Calu3 (cell line): Measurements from ENCODE around the gene TENM4. TPM values are rescaled to one million over a fixed set of nuclear protein-coding genes. Genes with fewer than 3 reads are reported as not detected.

Experiments used
- BruUV-seq: library from RNA; stranded (reverse); fragments of 400-500 nt; replicated peaks from 2 replicates; lab custom pipeline; 2021; lab: Mats Ljungman, UMichigan
- CTCF ChIA-PET: fragments of 300-600 bp; sonication (Branson Sonifier 250); formaldehyde crosslinking; loops from one replicate; lab custom pipeline; 2022; ENCODE audit warnings: antibody characterized with exemption; lab: Charles Lee
- DNase-seq: peaks from one replicate; pipeline ENCODE4 v3.0.0; 2022
- H3K27ac Mint-ChIP-seq: one replicate; pipeline ENCODE4 v1.8.0; 2022; ENCODE audit warnings: mixed read lengths; ENCODE audit not compliant: unreplicated experiment
- H3K27me3 Mint-ChIP-seq: one replicate; pipeline ENCODE4 v1.8.0; 2022; ENCODE audit warnings: mixed read lengths; ENCODE audit not compliant: unreplicated experiment
- H3K36me3 Mint-ChIP-seq: one replicate; pipeline ENCODE4 v1.8.0; 2022; ENCODE audit warnings: mild to moderate bottlenecking, moderate library complexity, mixed read lengths; ENCODE audit not compliant: insufficient read depth, unreplicated experiment
- H3K4me1 Mint-ChIP-seq: one replicate; pipeline ENCODE4 v1.8.0; 2022; ENCODE audit warnings: mild to moderate bottlenecking, low read depth, mixed read lengths; ENCODE audit not compliant: unreplicated experiment
- H3K4me3 Mint-ChIP-seq: one replicate; pipeline ENCODE4 v1.8.0; 2022; ENCODE audit warnings: mild to moderate bottlenecking, low read depth, moderate library complexity, mixed read lengths; ENCODE audit not compliant: unreplicated experiment
- H3K9me3 Mint-ChIP-seq: one replicate; pipeline ENCODE4 v1.8.0; 2022; ENCODE audit warnings: low read depth, mixed read lengths; ENCODE audit not compliant: unreplicated experiment
- intact Hi-C: fragments of 100-400 bp; cut with micrococcal nuclease; formaldehyde crosslinking; loops from one replicate; pipeline ENCODE4 v1.10.0; 2022; ENCODE audit not compliant: unreplicated experiment
- total RNA-seq: library from RNA; stranded (reverse); gene quantifications from 2 replicates; pipeline ENCODE4 v1.2.3, GENCODE V29; 2022
- TF ChIP-seq, protein P1 (sequence below): fragments of 200-600 bp; IDR thresholded peaks from one replicate; pipeline ENCODE4 v1.8.0; 2022; ENCODE audit warnings: antibody characterized with exemption; ENCODE audit not compliant: unreplicated experiment

Gene TENM4
- total RNA-seq, 1 experiment from 2014 or later = not detected

DNA sequence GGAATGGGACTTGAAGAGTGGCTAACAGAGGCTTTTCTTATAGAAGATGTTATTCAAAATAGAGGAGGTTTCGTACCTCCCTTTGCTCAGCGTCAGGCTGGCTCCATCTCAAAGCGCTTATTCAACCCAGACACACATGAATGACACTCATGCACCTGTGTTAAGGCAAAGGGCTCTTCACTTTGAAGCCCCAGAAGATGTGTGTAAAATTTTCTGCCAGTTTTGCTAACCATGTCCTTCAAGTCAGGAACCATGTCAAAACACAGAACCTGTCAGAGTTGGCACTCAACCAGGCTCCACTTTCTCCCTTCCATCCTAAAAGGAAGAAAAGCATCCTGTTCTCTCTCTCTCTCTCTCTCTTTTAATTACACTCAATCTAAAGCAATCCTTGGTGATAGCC is 513.3 kb downstream of the TENM4 start:
- BruUV-seq = no TSS peak
- Mint-ChIP-seq H3K9me3 (no peaks in the 10 kb centered on the region), H3K36me3 (no peaks in the 10 kb centered on the region), H3K4me1 (no peaks in the 10 kb centered on the region), H3K27me3 (peaks cover 30% of the 10 kb centered on the region), H3K27ac (no peak overlapping the region), H3K4me3 (no peak overlapping the region)
- CTCF ChIA-PET = no interaction called here
- TF ChIP-seq, protein P1, sequence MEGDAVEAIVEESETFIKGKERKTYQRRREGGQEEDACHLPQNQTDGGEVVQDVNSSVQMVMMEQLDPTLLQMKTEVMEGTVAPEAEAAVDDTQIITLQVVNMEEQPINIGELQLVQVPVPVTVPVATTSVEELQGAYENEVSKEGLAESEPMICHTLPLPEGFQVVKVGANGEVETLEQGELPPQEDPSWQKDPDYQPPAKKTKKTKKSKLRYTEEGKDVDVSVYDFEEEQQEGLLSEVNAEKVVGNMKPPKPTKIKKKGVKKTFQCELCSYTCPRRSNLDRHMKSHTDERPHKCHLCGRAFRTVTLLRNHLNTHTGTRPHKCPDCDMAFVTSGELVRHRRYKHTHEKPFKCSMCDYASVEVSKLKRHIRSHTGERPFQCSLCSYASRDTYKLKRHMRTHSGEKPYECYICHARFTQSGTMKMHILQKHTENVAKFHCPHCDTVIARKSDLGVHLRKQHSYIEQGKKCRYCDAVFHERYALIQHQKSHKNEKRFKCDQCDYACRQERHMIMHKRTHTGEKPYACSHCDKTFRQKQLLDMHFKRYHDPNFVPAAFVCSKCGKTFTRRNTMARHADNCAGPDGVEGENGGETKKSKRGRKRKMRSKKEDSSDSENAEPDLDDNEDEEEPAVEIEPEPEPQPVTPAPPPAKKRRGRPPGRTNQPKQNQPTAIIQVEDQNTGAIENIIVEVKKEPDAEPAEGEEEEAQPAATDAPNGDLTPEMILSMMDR = no peak
- no peak for DNase-seq
- intact Hi-C loops = no loop called here

DNA sequence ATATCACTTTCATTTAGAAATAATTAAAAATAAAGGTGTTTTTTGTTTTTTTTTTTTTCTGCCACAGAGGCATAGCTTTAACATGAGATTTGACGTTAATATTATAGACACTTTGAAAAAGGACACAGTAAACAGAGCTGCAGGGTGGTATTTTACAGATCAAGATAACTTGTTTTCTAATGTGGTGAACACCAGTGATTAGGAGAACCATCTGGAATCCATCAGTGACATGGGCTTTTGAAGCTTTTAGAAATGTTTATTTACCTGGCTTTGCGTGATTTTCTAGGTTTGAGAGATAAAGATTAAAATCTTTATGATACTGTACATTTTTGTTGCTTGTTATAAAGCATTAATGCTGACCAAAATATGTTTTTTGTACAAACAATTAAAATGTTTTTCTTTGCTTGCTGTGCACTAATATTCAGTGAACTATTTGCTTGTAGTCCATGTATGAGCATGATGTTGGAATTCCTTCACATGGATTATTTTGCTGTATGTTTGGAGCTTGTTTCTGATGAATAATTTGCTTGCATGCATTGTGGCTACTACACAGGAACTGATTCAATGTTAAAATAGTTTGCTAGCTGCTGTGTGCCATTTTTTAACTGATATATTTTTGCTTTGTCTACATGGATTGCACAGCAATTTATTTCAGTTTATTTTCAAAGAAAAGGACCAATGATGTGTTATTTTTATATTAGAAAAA is 514.0 kb downstream of the TENM4 start:
- Mint-ChIP-seq H3K4me1 (no peaks in the 10 kb centered on the region), H3K4me3 (no peak overlapping the region), H3K27ac (no peak overlapping the region), H3K27me3 (peaks cover 30% of the 10 kb centered on the region), H3K36me3 (no peaks in the 10 kb centered on the region), H3K9me3 (no peaks in the 10 kb centered on the region)
- CTCF ChIA-PET = no interaction called here
- intact Hi-C loops = no loop called here
- no TSS peak for BruUV-seq
- no peak for DNase-seq
- TF ChIP-seq, protein P1 = no peak

DNA sequence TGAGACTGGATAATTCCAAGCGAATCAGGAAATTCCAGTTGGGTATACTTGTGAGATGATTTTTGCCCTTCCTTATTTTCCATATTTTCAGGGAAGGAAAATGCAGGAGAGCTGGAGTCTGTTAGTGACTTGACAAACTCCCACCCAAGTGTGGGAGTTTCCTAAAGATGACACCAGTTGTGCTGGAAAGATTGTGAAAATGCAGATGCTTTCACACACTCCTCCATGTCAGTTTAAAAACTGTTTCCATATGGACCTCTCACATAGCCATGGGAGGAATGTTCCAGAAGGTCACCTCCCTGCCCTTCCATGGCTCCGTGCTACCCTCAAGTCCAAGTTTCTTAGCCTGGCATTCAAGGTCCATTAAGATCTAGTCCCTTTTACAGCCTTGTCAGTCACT is 515.4 kb downstream of the TENM4 start:
- Mint-ChIP-seq H3K9me3 (no peaks in the 10 kb centered on the region), H3K36me3 (no peaks in the 10 kb centered on the region), H3K4me3 (no peak overlapping the region), H3K27ac (no peak overlapping the region), H3K4me1 (no peaks in the 10 kb centered on the region), H3K27me3 (peaks cover 39% of the 10 kb centered on the region)
- BruUV-seq = no TSS peak
- intact Hi-C loops = no loop called here
- CTCF ChIA-PET = no interaction called here
- TF ChIP-seq, protein P1 = no peak
- DNase-seq = no peak

DNA sequence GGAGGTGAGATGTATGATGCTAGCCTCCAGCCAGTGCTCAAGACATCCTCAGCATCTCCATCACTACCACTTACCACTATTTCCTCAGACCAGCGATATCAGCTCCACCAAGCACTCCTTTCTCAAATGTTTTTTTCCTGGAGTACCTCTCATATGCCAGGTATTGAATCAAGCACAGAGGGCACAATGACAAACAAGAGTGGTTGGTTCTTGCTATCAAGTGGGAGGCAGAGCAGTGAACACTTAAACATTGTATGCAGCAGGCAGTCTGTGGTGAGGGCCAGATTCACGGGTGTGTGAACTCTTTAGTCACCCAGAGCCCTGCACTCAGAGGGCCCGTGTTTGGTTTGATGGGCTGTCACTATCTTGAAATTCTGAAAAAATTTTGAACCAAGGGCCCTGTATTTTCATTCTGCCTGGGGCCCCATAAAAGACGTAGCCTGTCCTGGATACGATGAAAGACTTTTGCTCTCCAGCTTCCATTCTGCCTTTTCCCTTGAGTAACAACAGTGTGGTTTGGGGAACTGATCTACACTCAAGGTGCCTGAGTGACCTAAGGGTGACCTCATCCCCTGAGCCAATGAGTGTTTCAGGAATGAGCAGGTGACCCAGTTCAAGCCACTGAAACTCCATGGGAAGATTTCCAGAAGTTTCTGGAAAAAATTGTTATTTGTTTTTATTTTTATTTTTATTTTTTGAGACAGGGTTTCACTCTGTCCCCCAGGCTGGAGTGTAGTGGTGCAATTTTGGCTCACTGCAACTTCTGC is 517.8 kb downstream of the TENM4 start:
- no peaks in the 10 kb centered on the region for H3K9me3 Mint-ChIP-seq
- CTCF ChIA-PET = no interaction called here
- H3K4me1 Mint-ChIP-seq = peaks cover 8% of the 10 kb centered on the region
- no peak overlapping the region for H3K27ac Mint-ChIP-seq
- TF ChIP-seq, protein P1 = no peak
- peaks cover 37% of the 10 kb centered on the region for H3K27me3 Mint-ChIP-seq
- intact Hi-C loops = no loop called here
- H3K36me3 Mint-ChIP-seq = no peaks in the 10 kb centered on the region
- no peak for DNase-seq
- BruUV-seq = no TSS peak
- H3K4me3 Mint-ChIP-seq = no peak overlapping the region
